ENCODE results near the gene MICAL2. TPM values are rescaled to one million over a fixed set of nuclear protein-coding genes. Genes with fewer than 3 reads are reported as not detected.

Gene MICAL2
- polyA plus RNA-seq, 4 donors = 15.9 to 41.1 (median 25.6) TPM

Other genes with a start within 250 kb of the MICAL2 start
- gene DKK3, start 102.0 kb upstream of the MICAL2 start, polyA plus RNA-seq = 10 to 100 TPM in 1 of 4 donors, 1 to 10 TPM in 3; 4.2 to 29.1 (median 6.9) TPM